Right atrium auricular region (tissue), 2 donors: Measurements from ENCODE around the gene TMPRSS3. TPM values are rescaled to one million over a fixed set of nuclear protein-coding genes. Genes with fewer than 3 reads are reported as not detected.

Experiments
- DNase-seq: peaks from one replicate; pipeline ENCODE4 v3.0.0-alpha.2; 2019; ENCODE audit warnings: low spot score
- H3K27ac ChIP-seq, 2 donors: fragments of 200-600 bp; sonication (generic); 1 replicate in 1 of 2; 2 replicates in 1 of 2; pipeline ENCODE4 v1.5.1; 2016 to 2019
- H3K27me3 ChIP-seq, 2 donors: fragments of 200-600 bp; sonication (generic); one replicate each; pipeline versions ENCODE4 v1.5.1 to v1.6.0; 2017 to 2019
- H3K36me3 ChIP-seq: fragments of 200-600 bp; sonication (generic); one replicate; pipeline ENCODE4 v1.5.1; 2016
- H3K4me1 ChIP-seq, 2 donors: fragments of 200-600 bp; sonication (generic); one replicate each; pipeline versions ENCODE4 v1.5.1 to v1.6.0; 2017 to 2019
- H3K4me3 ChIP-seq, 2 donors: fragments of 200-600 bp; sonication (generic); 1 replicate in 1 of 2; 2 replicates in 1 of 2; pipeline ENCODE4 v1.5.1; 2017 to 2019; ENCODE audit warnings: mild to moderate bottlenecking in 1 of 2, moderate library complexity in 1 of 2
- H3K9me3 ChIP-seq, 2 donors: fragments of 200-600 bp; sonication (generic); one replicate each; pipeline ENCODE4 v1.5.1; 2019
- total RNA-seq, 2 donors: library from RNA; depleted of rRNA; stranded (reverse); fragments of >200 nt; gene quantifications; one replicate each; pipeline ENCODE4 v1.1.0, GENCODE V29; 2016
- TF ChIP-seq, protein P1 (sequence below), 2 donors: fragments of 200-600 bp; sonication (generic); IDR thresholded peaks; one replicate each; pipeline ENCODE4 v1.5.1; 2019; ENCODE audit warnings: antibody characterized with exemption in 2 of 2

The TMPRSS3 gene
- total RNA-seq, 2 donors from 2014 or later, result 1.1 to 2.4 TPM

DNA sequence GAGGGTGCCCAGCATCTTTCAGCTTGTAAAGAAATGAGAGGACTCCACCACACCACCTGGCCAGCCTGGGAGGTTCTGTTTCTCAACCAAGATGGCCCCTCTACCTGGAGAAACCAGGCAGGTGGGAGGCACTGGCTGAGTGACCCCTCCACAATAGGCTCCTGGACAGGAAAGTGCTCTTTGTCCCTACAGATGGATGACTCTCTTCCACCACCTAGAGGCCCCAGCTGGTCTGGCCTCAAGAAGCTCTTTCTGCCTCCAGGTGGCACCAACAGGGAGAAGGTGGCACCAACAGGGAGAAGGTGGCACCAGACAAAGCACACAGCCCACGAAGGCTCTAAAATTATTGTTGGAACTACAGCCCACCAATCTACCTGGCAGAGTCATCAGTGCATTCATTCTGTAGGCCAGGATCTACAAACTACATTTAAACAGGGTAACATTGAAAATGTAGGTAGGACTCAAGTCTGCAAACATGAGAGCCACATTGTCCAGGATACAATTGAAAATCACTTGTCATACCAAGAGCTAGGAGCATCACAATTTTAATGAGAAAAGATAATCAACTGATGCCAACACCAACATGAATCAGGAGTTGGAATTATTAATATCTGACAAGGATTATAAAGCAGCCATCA is 14.4 kb downstream of the TMPRSS3 start:
- TF ChIP-seq, protein P1, sequence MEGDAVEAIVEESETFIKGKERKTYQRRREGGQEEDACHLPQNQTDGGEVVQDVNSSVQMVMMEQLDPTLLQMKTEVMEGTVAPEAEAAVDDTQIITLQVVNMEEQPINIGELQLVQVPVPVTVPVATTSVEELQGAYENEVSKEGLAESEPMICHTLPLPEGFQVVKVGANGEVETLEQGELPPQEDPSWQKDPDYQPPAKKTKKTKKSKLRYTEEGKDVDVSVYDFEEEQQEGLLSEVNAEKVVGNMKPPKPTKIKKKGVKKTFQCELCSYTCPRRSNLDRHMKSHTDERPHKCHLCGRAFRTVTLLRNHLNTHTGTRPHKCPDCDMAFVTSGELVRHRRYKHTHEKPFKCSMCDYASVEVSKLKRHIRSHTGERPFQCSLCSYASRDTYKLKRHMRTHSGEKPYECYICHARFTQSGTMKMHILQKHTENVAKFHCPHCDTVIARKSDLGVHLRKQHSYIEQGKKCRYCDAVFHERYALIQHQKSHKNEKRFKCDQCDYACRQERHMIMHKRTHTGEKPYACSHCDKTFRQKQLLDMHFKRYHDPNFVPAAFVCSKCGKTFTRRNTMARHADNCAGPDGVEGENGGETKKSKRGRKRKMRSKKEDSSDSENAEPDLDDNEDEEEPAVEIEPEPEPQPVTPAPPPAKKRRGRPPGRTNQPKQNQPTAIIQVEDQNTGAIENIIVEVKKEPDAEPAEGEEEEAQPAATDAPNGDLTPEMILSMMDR (IDR thresholded peaks at IDR 0.05), result peak in 1 of 2 donors; percentile 36
- Histone ChIP-seq H3K4me1 (no peaks in the 10 kb centered on the region), H3K27ac (no peak overlapping the region), H3K4me3 (no peak overlapping the region), H3K36me3 (no peaks in the 10 kb centered on the region), H3K9me3 (peaks cover 0 to 15% of the 10 kb centered on the region in 2 donors), H3K27me3 (no peaks in the 10 kb centered on the region)
- DNase-seq, result no peak

DNA sequence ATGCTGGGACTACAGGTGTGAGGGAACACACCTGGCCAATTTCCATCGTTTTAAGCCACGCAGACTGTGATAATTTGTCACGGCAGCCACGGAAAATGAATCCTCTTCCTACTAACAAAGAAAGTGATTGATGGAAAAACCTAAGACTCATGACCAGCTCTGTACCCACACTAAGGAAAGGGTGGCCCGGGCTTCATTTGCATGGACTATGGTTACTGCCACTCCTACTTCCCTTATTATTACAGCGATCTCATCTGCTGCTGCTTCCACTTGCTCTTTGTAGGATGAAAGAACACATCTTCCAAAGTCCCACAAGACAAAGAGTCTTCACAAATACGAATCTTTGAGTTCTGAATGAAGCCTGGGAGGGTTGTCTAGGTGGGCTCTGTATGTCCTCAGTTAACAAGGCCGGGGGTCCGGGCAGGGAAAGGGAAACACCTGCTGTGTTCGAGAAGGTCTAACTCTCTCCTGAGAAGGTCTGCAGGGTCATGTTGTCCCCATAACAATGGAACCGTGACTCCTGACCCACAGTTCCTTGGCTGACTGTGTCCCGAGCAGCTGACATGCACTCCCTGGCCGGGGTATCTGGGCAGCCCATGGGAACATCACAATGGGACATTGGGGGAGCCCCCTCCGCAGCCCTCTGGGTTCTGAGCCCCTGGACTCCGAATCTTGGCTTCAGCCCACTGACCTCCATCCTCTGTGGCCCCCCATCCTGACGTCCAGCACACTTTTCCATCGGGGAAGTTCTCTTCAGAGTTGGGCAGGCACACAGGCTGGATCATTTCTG is 16.2 kb downstream of the TMPRSS3 start:
- no peak overlapping the region for H3K4me3 ChIP-seq
- H3K36me3 ChIP-seq, result no peaks in the 10 kb centered on the region
- peaks cover 0 to 15% of the 10 kb centered on the region in 2 donors for H3K9me3 ChIP-seq
- no peak for DNase-seq
- no peaks in the 10 kb centered on the region for H3K27me3 ChIP-seq
- no peaks in the 10 kb centered on the region for H3K4me1 ChIP-seq
- no peak overlapping the region for H3K27ac ChIP-seq
- TF ChIP-seq, protein P1 (IDR thresholded peaks at IDR 0.05), result no peak

DNA sequence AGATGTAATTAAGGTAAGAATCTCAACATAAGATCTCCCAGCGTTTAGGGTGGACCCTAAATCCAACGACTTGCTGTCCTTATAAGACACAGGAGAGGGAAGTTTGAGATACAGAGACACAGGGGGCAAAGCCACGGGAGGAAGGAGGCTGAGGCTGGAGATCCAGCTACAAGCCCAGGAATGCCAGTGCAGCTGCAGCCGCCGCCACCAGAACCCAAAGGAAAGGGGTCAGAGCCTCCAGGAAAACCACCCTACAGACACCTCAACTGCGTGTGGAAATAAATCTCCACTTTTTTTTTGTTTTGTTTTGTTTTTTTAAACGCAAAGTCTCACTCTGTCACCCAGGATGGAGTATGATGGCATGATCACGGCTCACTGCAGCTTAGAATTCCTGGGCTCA is 17.4 kb downstream of the TMPRSS3 start:
- no peaks in the 10 kb centered on the region for H3K36me3 ChIP-seq
- DNase-seq, result no peak
- TF ChIP-seq, protein P1 (IDR thresholded peaks at IDR 0.05), result no peak
- no peaks in the 10 kb centered on the region for H3K4me1 ChIP-seq
- peaks cover 0 to 15% of the 10 kb centered on the region in 2 donors for H3K9me3 ChIP-seq
- H3K27me3 ChIP-seq, result no peaks in the 10 kb centered on the region
- H3K4me3 ChIP-seq, result no peak overlapping the region
- H3K27ac ChIP-seq, result no peak overlapping the region

DNA sequence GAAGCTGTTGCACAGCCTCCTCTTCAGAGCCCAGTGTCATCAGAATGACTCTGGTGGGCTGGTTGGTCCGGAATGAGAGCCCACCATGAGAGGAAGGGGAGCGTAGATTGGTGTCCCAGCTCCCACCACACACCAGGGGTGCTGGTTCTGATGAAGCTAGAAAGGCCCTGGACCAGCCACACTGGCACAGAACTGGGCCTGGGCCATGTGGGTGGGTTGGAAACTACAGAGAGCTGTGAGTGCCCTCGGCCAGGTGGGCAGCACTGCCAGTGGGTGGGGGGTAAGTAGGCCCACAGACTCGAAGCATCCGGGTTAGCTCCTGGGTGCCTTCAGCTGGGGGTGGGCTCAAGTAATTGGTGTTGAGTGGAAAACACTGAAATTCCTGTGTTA is 17.9 kb downstream of the TMPRSS3 start:
- TF ChIP-seq, protein P1 (IDR thresholded peaks at IDR 0.05), result no peak
- H3K4me1 ChIP-seq, result no peaks in the 10 kb centered on the region
- H3K36me3 ChIP-seq, result no peaks in the 10 kb centered on the region
- DNase-seq, result no peak
- H3K4me3 ChIP-seq, result no peak overlapping the region
- no peak overlapping the region for H3K27ac ChIP-seq
- peaks cover 0 to 15% of the 10 kb centered on the region in 2 donors for H3K9me3 ChIP-seq
- H3K27me3 ChIP-seq, result no peaks in the 10 kb centered on the region

DNA sequence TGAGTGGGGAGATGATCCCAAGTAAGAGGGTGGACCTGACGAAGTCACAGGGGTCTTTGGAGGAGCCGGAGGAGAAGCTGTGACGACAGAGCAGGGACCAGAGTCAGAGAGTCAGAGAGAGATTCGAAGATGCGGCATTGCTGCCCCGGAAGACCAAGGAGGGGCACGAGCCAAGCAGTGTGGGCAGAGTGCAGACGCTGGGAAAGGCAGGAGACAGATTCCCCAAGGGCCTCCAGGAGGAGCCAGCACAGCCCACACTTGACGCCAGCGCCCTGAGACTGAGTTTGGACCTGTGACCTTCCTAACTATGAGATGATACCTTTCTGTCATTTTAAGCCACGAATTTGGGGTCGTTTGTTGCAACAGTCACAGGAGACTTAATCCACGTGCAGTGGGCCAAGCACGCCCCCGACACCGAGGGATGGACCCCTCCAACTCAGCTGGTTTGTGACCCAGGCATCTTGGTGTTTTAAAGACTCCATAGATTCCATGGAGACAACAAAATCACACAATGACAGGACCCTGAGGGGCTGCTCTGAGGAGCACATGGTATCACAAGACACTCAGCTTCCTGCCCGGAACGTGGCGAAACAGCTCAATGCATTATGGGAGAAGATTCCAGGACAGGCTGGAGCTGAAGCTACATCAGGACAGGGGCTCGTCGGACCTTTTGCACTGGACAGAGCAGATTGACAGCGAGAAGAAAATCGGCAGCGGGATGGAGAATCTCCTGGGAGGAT is 18.5 kb downstream of the TMPRSS3 start:
- no peaks in the 10 kb centered on the region for H3K36me3 ChIP-seq
- H3K4me3 ChIP-seq, result no peak overlapping the region
- H3K27ac ChIP-seq, result no peak overlapping the region
- DNase-seq, result no peak
- peaks cover 0 to 14% of the 10 kb centered on the region in 2 donors for H3K9me3 ChIP-seq
- H3K4me1 ChIP-seq, result no peaks in the 10 kb centered on the region
- no peaks in the 10 kb centered on the region for H3K27me3 ChIP-seq
- TF ChIP-seq, protein P1 (IDR thresholded peaks at IDR 0.05), result no peak
